Stomach (tissue), 9 donors: ENCODE measurements around the gene RNF149. TPM values are rescaled to one million over a fixed set of nuclear protein-coding genes. Genes with fewer than 3 reads are reported as not detected.

Source experiments
- DNase-seq, 2 donors: peaks; one replicate each; pipeline versions ENCODE4 v3.0.0 to v3.0.0-alpha.2; 2013 to 2019
- H3K27ac ChIP-seq, 5 donors: fragments of 200-600 bp in 4 of 5; sonication (generic) in 4 of 5; one replicate each; pipeline ENCODE4 v1.5.1; 2013 to 2019; ENCODE audit warnings: mild to moderate bottlenecking in 1 of 5, moderate library complexity in 1 of 5
- H3K27me3 ChIP-seq, 3 donors: fragments of 200-600 bp; sonication (generic); one replicate each; pipeline ENCODE4 v1.5.1; 2017 to 2019; ENCODE audit warnings: mixed run types in 1 of 3
- H3K36me3 ChIP-seq, 4 donors: fragments of 200-600 bp; sonication (generic); 1 replicate in 3 of 4; 2 replicates in 1 of 4; pipeline ENCODE4 v1.5.1; 2016 to 2019
- H3K4me1 ChIP-seq, 4 donors: fragments of 200-600 bp; sonication (generic); one replicate each; pipeline ENCODE4 v1.5.1; 2016 to 2019
- H3K4me3 ChIP-seq, 4 donors: fragments of 200-600 bp; sonication (generic) in 3 of 4; one replicate each; pipeline ENCODE4 v1.5.1; 2016 to 2019; ENCODE audit warnings: mild to moderate bottlenecking in 1 of 4
- H3K9me3 ChIP-seq, 4 donors: fragments of 200-600 bp; sonication (generic); one replicate each; pipeline ENCODE4 v1.5.1; 2016 to 2019
- CTCF ChIP-seq, 7 experiments: fragments of 450-650 bp in 4 of 7; fragments of 200-600 bp in 3 of 7; sonication (generic) in 3 of 7; IDR thresholded peaks; one replicate each; pipeline ENCODE4 v1.5.1; 2016 to 2019; ENCODE audit warnings: antibody characterized with exemption in 7 of 7, control low read depth in 2 of 7, mild to moderate bottlenecking in 1 of 7
- EP300 ChIP-seq: sonication (generic); formaldehyde crosslinking; IDR thresholded peaks from one replicate; pipeline ENCODE4 v1.6.1; 2017; ENCODE audit warnings: antibody characterized with exemption
- POLR2A ChIP-seq, 4 donors: fragments of 450-650 bp; IDR thresholded peaks; one replicate each; pipeline ENCODE4 v1.6.1; 2016; ENCODE audit warnings: antibody characterized with exemption in 4 of 4, control low read depth in 2 of 4, mild to moderate bottlenecking in 1 of 4, moderate library complexity in 1 of 4
- POLR2AphosphoS5 ChIP-seq, 3 donors: sonication (generic); formaldehyde crosslinking; IDR thresholded peaks; one replicate each; pipeline ENCODE4 v1.6.1; 2016; ENCODE audit warnings: antibody characterized with exemption in 3 of 3
- WGBS, 5 donors: extraction: QIAGEN DNeasy Blood & Tissue Kit in 3 of 5; methylation state at CpG; one replicate each; pipeline versions ENCODE4 v1.1.5 to v1.1.7; 2013 to 2018; 5-methylcytosine and 5-hydroxymethylcytosine counted together
- intact Hi-C: fragments of 100-400 bp; cut with DNase I; formaldehyde crosslinking; loops from one replicate; pipeline ENCODE4 v1.15.1; 2023; ENCODE audit warnings: low total_unique reads
- polyA plus RNA-seq, 3 donors: library from polyadenylated mRNA; stranded (reverse); fragments of 200-250 nt; gene quantifications; one replicate each; pipeline ENCODE4 v1.2.3, GENCODE V29; 2013
- total RNA-seq, 5 donors: library from RNA; depleted of rRNA; stranded (reverse); fragments of >200 nt; gene quantifications; one replicate each; pipeline versions ENCODE4 v1.1.0 to v1.2.3, GENCODE V29; 2014 to 2016
- donor health status: healthy with polysubstance abuse.
- donor health status: Bipolar disorder and iron deficiency.
- donor health status: healthy.

Gene RNF149
- total and polyA plus RNA-seq, 8 donors: 14.8 to 154 (median 35.1) TPM

- WGBS, 5 donors: 18 to 53% (median 36%) methylated on average over 3 of the region's 3 CpGs
- no peak for TF ChIP-seq EP300
- TF ChIP-seq POLR2AphosphoS5 (IDR thresholded peaks at IDR 0.05): no peak
- H3K9me3 ChIP-seq: no peaks in the 10 kb centered on the region
- no peak overlapping the region for H3K4me3 ChIP-seq
- intact Hi-C loops: no loop called here
- H3K36me3 ChIP-seq: peaks cover 31 to 96% (median 87%) of the 10 kb centered on the region in 4 donors
- peak in 1 of 2 donors; percentile 38 for DNase-seq
- H3K4me1 ChIP-seq: peaks cover 13 to 42% (median 26%) of the 10 kb centered on the region in 4 donors
- H3K27ac ChIP-seq: peak overlapping the region in 3 of 5 donors; percentile 9 to 25 (median 20)
- no peaks in the 10 kb centered on the region for H3K27me3 ChIP-seq
Measured at GRCh38 chr2:101272045-101272784, 36.3 kb downstream of the RNF149 start.

DNA sequence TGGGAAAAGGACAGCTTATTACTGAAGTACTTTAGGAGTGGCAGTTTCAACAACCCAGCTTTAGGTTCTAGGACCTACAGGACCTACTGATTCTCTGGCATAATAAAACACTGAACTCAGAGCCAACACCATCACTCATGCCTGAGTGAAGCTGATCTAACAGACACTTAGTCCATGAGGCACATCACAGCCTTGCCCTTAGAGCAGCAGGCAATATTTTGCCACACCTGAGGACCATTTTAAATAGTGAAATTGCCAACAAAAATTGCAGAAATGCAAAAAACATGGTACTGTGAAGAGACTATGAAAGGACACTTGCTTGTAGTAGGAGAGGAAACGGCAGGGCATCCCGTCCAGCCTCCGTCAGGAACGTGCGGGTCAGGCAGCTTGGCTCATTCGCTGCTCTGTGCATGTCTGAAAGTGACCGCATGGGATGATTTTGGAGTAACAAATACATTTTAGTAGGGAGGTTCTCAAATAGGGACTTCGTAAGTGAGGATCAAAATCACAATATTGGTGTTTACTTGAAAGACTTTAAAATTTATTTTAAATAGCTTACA, 37.7 kb downstream of the RNF149 start:
- WGBS, 5 donors: 88 to 95% (median 89%) methylated on average over 8 of the region's 8 CpGs
- peaks cover 35 to 98% (median 93%) of the 10 kb centered on the region in 4 donors for H3K36me3 ChIP-seq

DNA sequence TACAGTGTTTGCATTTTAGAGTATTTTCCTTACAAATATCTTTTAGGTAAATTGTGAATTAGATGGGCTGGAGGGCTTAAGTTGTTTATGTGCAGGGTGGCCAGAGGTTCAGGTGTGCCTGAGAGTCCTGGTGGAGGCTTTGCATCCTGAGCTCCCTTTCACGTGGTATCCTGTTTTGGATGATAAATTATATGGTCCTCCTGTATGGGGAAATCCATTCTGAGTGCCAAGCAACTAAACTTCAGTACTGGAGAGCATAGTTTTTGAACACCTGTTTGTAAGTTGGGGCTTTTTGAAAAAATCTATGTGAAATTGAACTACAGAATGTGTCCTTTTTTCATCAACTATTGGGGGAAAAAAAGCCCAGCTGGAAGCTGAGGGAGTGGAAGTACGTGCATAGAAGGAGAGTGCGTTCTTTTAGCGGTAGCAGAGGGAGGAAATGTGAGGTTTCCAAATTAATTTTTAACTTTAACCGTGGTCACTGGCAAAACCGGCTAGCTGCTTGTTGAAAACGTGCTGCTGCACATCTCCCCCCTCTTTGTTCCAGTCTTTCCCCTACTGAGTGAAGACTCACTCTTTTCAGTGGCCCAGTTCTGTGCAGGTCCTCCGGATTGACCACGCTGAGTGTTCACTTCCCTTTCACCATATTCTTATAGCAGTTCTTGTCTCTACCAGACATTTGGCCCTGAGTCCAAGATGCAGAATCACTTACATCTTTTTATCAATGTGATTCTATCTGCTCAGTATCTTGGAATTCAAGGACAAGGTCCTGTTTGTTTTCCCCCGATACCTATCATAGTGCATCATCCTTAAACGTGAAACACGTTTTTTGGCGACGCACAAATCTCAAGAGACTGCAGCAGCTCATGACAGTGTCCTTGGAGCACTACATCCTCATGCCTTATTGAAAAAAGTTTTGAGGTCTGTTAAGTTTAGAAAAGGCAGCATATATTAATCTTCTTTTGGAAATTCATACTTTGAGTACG, 40.5 kb downstream of the RNF149 start:
- intact Hi-C loops: no loop called here
- 41 to 56% (median 43%) methylated on average over 15 of the region's 15 CpGs for WGBS, 5 donors
- TF ChIP-seq POLR2AphosphoS5 (IDR thresholded peaks at IDR 0.05) (no peak), POLR2A (IDR thresholded peaks at IDR 0.05) (no peak), CTCF (IDR thresholded peaks at IDR 0.05) (no peak), EP300 (no peak)
- Histone ChIP-seq H3K4me3 (no peak overlapping the region), H3K9me3 (no peaks in the 10 kb centered on the region), H3K27ac (peak overlapping the region in 3 of 5 donors; percentile 21 to 43 (median 34)), H3K27me3 (no peaks in the 10 kb centered on the region), H3K36me3 (peaks cover 52 to 100% (median 100%) of the 10 kb centered on the region in 4 donors), H3K4me1 (peaks cover 7 to 47% (median 28%) of the 10 kb centered on the region in 4 donors)
- DNase-seq: peak in 1 of 2 donors; percentile 61

More for the DNA sequence above, 37.7 kb downstream of the RNF149 start:
- Histone ChIP-seq H3K9me3 (no peaks in the 10 kb centered on the region), H3K4me1 (peaks cover 10 to 46% (median 30%) of the 10 kb centered on the region in 4 donors), H3K27me3 (no peaks in the 10 kb centered on the region), H3K27ac (no peak overlapping the region), H3K4me3 (no peak overlapping the region)
- intact Hi-C loops: no loop called here
- TF ChIP-seq EP300 (no peak), CTCF (IDR thresholded peaks at IDR 0.05) (no peak), POLR2AphosphoS5 (IDR thresholded peaks at IDR 0.05) (no peak), POLR2A (IDR thresholded peaks at IDR 0.05) (no peak)
- DNase-seq: no peak

GRCh38 chr2:101265893-101266499, 42.5 kb downstream of the RNF149 start:
- Histone ChIP-seq H3K27ac (peak overlapping the region in 3 of 5 donors; percentile 7 to 24 (median 21)), H3K27me3 (no peaks in the 10 kb centered on the region), H3K4me3 (no peak overlapping the region), H3K9me3 (no peaks in the 10 kb centered on the region), H3K36me3 (peaks cover 55 to 97% (median 97%) of the 10 kb centered on the region in 4 donors), H3K4me1 (peaks cover 0 to 32% (median 20%) of the 10 kb centered on the region in 4 donors)
- WGBS, 5 donors: 49 to 71% (median 61%) methylated on average over 11 of the region's 11 CpGs
- intact Hi-C loops: no loop called here
- DNase-seq: peak; percentile 48 to 81
- TF ChIP-seq CTCF (IDR thresholded peaks at IDR 0.05) (no peak), POLR2A (IDR thresholded peaks at IDR 0.05) (no peak), EP300 (no peak), POLR2AphosphoS5 (IDR thresholded peaks at IDR 0.05) (no peak)
